Stimulated activated CD8-positive, alpha-beta memory T cell treated with anti-CD3 and anti-CD28 coated beads, Interleukin-15, amount 100 ng/mL, for 24 hours (primary cell): ENCODE data around the gene TCEAL8.
"Not testable (repeated sequence)": the region's sequence is repeated elsewhere in the genome, so short reads cannot be mapped to it uniquely, and the experiment has no call there.

ENCODE experiments used
- DNase-seq: peaks from one replicate; pipeline ENCODE4 v3.0.0-alpha.2; 2020; ENCODE audit warnings: low read depth

Gene TCEAL8

GRCh38 chrX:103254921-103255493 lies at the start of gene TCEAL8:
Gene TCEAL8, minus strand, starts transcription at chrX:103255155. Its CDS starts 1,176 bp downstream, at chrX:103253979.
- no peak for DNase-seq

- no peak for DNase-seq
Measured at GRCh38 chrX:103304705-103305104, 49.8 kb upstream of the TCEAL8 start.

GRCh38 chrX:103293118-103293517 lies 38.2 kb upstream of the TCEAL8 start:
- no peak for DNase-seq

- no peak for DNase-seq
Measured at GRCh38 chrX:103279624-103280023, 24.7 kb upstream of the TCEAL8 start.

- DNase-seq: no peak
Measured at GRCh38 chrX:103276581-103277002, 21.6 kb upstream of the TCEAL8 start, which contains the start of gene TCEAL5. Gene TCEAL5, minus strand, starts transcription at chrX:103276750. Its CDS starts 2,187 bp downstream, at chrX:103274563.

- DNase-seq: no peak
Measured at GRCh38 chrX:103275947-103276567, 21.1 kb upstream of the TCEAL8 start.

- DNase-seq: no peak
Measured at GRCh38 chrX:103274284-103274683, 19.3 kb upstream of the TCEAL8 start.

- no peak for DNase-seq
Measured at GRCh38 chrX:103258275-103258674, 3.3 kb upstream of the TCEAL8 start.

GRCh38 chrX:103256651-103257050 lies 1.7 kb upstream of the TCEAL8 start:
- no peak for DNase-seq

- DNase-seq: no peak
Measured at GRCh38 chrX:103254171-103254824, 657 bp downstream of the TCEAL8 start.

- no peak for DNase-seq
Measured at GRCh38 chrX:103253608-103254007, 1.3 kb downstream of the TCEAL8 start.

GRCh38 chrX:103250977-103251376 lies 4.0 kb downstream of the TCEAL8 start:
- no peak for DNase-seq

- no peak for DNase-seq
Measured at GRCh38 chrX:103249805-103250204, 5.2 kb downstream of the TCEAL8 start.

- DNase-seq: no peak
Measured at GRCh38 chrX:103248553-103248952, 6.4 kb downstream of the TCEAL8 start.

GRCh38 chrX:103240155-103240554 lies 14.8 kb downstream of the TCEAL8 start:
- no peak for DNase-seq

- DNase-seq: no peak
Measured at GRCh38 chrX:103236296-103236695, 18.7 kb downstream of the TCEAL8 start.

- not testable (repeated sequence) for DNase-seq
Measured at GRCh38 chrX:103235608-103236007, 19.3 kb downstream of the TCEAL8 start.

- no peak for DNase-seq
Measured at GRCh38 chrX:103234869-103235268, 20.1 kb downstream of the TCEAL8 start.

- no peak for DNase-seq
Measured at GRCh38 chrX:103233263-103233662, 21.7 kb downstream of the TCEAL8 start.

- not testable (repeated sequence) for DNase-seq
Measured at GRCh38 chrX:103225918-103226317, 29.0 kb downstream of the TCEAL8 start.

- DNase-seq: no peak
Measured at GRCh38 chrX:103220511-103221323, 34.2 kb downstream of the TCEAL8 start.

- peak; percentile 5 for DNase-seq
Measured at GRCh38 chrX:103215425-103215991, 39.4 kb downstream of the TCEAL8 start.
